ENCODE results near the gene BCKDHB.

Gene BCKDHB

GRCh38 chr6:80154160-80154559 lies 47.7 kb downstream of the BCKDHB start:
- DNase-seq, result no peak

- DNase-seq, result no peak
These were observed 49.8 kb downstream of the BCKDHB start for GRCh38 chr6:80156221-80156620.

- DNase-seq, result no peak
These were observed 52.1 kb downstream of the BCKDHB start for GRCh38 chr6:80158478-80158989.

- no peak for DNase-seq
These were observed 55.0 kb downstream of the BCKDHB start for GRCh38 chr6:80161434-80161833.

GRCh38 chr6:80163754-80164187 lies 57.3 kb downstream of the BCKDHB start:
- DNase-seq, result no peak

GRCh38 chr6:80165143-80165542 lies 58.7 kb downstream of the BCKDHB start:
- peak in 1 of 4 experiments; percentile 11 for DNase-seq

- no peak for DNase-seq
These were observed 59.3 kb downstream of the BCKDHB start for GRCh38 chr6:80165819-80166218.

- no peak for DNase-seq
These were observed 64.0 kb downstream of the BCKDHB start for GRCh38 chr6:80170433-80170832.

GRCh38 chr6:80173411-80173810 lies 66.9 kb downstream of the BCKDHB start:
- DNase-seq, result no peak

GRCh38 chr6:80174900-80175572 lies 68.6 kb downstream of the BCKDHB start:
- DNase-seq, result no peak

- DNase-seq, result no peak
These were observed 73.2 kb downstream of the BCKDHB start for GRCh38 chr6:80179695-80180094.

- no peak for DNase-seq
These were observed 75.0 kb downstream of the BCKDHB start for GRCh38 chr6:80181352-80182081.

- no peak for DNase-seq
These were observed 75.8 kb downstream of the BCKDHB start for GRCh38 chr6:80182308-80182707.

GRCh38 chr6:80183019-80183795 lies 76.7 kb downstream of the BCKDHB start:
- no peak for DNase-seq

- DNase-seq, result no peak
These were observed 79.0 kb downstream of the BCKDHB start for GRCh38 chr6:80185492-80185891.

- no peak for DNase-seq
These were observed 79.6 kb downstream of the BCKDHB start for GRCh38 chr6:80186082-80186481.

- DNase-seq, result no peak
These were observed 90.4 kb downstream of the BCKDHB start for GRCh38 chr6:80196906-80197305.

GRCh38 chr6:80197474-80197873 lies 91.0 kb downstream of the BCKDHB start:
- no peak for DNase-seq

- DNase-seq, result no peak
These were observed 91.5 kb downstream of the BCKDHB start for GRCh38 chr6:80197986-80198385.

- DNase-seq, result no peak
These were observed 96.8 kb downstream of the BCKDHB start for GRCh38 chr6:80203283-80203682.

- DNase-seq, result no peak
These were observed 98.9 kb downstream of the BCKDHB start for GRCh38 chr6:80205404-80205803.

- DNase-seq, result no peak
These were observed 100.3 kb downstream of the BCKDHB start for GRCh38 chr6:80206758-80207157.

- DNase-seq, result no peak
These were observed 103.0 kb downstream of the BCKDHB start for GRCh38 chr6:80209430-80209829.

- no peak for DNase-seq
These were observed 104.1 kb downstream of the BCKDHB start for GRCh38 chr6:80210618-80211017.

All from activated CD4-positive, CD25-positive, alpha-beta regulatory T cell (primary cell).